PC-3 (cell line): ENCODE measurements around the gene NXPH1.

Source experiments
- CTCF ChIP-seq: fragments of 300-600 bp; sonication (generic); conservative IDR thresholded peaks from 2 replicates; pipeline ENCODE4 v1.5.1; 2017; ENCODE audit warnings: antibody characterized with exemption, low read depth, mild to moderate bottlenecking, low read length
- EZH2phosphoT487 ChIP-seq: fragments of 300-600 bp; sonication (generic); IDR thresholded peaks from 2 replicates; pipeline ENCODE4 v1.6.1; 2018; ENCODE audit warnings: mild to moderate bottlenecking, antibody characterized with exemption, low read length, borderline replicate concordance

- TF ChIP-seq CTCF, result no peak
- no peak for TF ChIP-seq EZH2phosphoT487
Observed at GRCh38 chr7:8781166-8781565, 347.8 kb downstream of the NXPH1 start.
